Endothelial cell of umbilical vein (primary cell): ENCODE measurements around the gene TIAM1. TPM values are rescaled to one million over a fixed set of nuclear protein-coding genes. Genes with fewer than 3 reads are reported as not detected.

Experiments
- BruUV-seq: library from RNA; stranded (reverse); fragments of 400-500 nt; replicated peaks from 2 replicates; lab custom pipeline; 2021; lab: Mats Ljungman, UMichigan
- CTCF ChIA-PET: fragments of 300-600, 350-600 bp; sonication (Branson Sonifier 250); formaldehyde crosslinking; loops from one replicate; lab custom pipeline; 2021; ENCODE audit warnings: antibody characterized with exemption, inconsistent platforms; lab: Charles Lee
- POLR2A ChIA-PET: fragments of 300-600, 350-600 bp; sonication (Branson Sonifier 250); formaldehyde crosslinking; loops from one replicate; lab custom pipeline; 2021; ENCODE audit warnings: antibody characterized with exemption, inconsistent platforms; lab: Charles Lee
- DNase-seq: peaks from one replicate; pipeline ENCODE4 v3.0.0-alpha.2; 2011; ENCODE audit warnings: low read depth, low spot score
- FAIRE-seq: peaks from 2 replicates; lab custom pipeline; 2011; peaks lifted over from hg19 to GRCh38; lab: Jason Lieb, UNC
- H2AFZ ChIP-seq: 2 replicates; pipeline ENCODE4 v1.6.0; 2012; ENCODE audit warnings: low read depth, low read length, control low read depth, inconsistent platforms
- H3K27ac ChIP-seq: 2 replicates; pipeline ENCODE4 v1.5.1; 2011; ENCODE audit warnings: low read depth, mild to moderate bottlenecking, control low read depth, low read length, moderate library complexity; ENCODE audit not compliant: insufficient read depth
- H3K27me3 ChIP-seq, 2 experiments: 2 replicates each; pipeline versions ENCODE4 v1.6.0 to v1.6.1; 2011; ENCODE audit warnings: low read length in 2 of 2, mixed read lengths in 1 of 2; ENCODE audit not compliant: control insufficient read depth in 2 of 2, insufficient read depth in 2 of 2
- H3K36me3 ChIP-seq, 2 experiments: 2 replicates in 1 of 2; 3 replicates in 1 of 2; pipeline ENCODE4 v1.5.1; 2011; ENCODE audit warnings: low read length in 2 of 2, mild to moderate bottlenecking in 1 of 2, moderate library complexity in 1 of 2; ENCODE audit not compliant: control insufficient read depth in 2 of 2, insufficient read depth in 2 of 2; ENCODE audit errors: extremely low read depth in 1 of 2
- H3K4me1 ChIP-seq: 3 replicates; pipeline ENCODE4 v1.5.1; 2011; ENCODE audit warnings: mild to moderate bottlenecking, low read length; ENCODE audit not compliant: control insufficient read depth, insufficient read depth; ENCODE audit errors: extremely low read depth
- H3K4me2 ChIP-seq: 2 replicates; pipeline ENCODE4 v1.6.1; 2011; ENCODE audit warnings: low read length, control low read depth, mixed read lengths; ENCODE audit not compliant: insufficient read depth
- H3K4me3 ChIP-seq, 3 experiments: fragments of 200-600 bp in 1 of 3; sonication (generic), shearing (Covaris generic) in 1 of 3; replicated peaks in 1 of 3; 2 replicates each; pipeline ENCODE4 v1.5.1; 2011 to 2016; ENCODE audit warnings: control low read depth in 3 of 3, low read length in 3 of 3, mild to moderate bottlenecking in 2 of 3, inconsistent platforms in 1 of 3, low read depth in 1 of 3, moderate library complexity in 1 of 3; ENCODE audit not compliant: insufficient read depth in 1 of 3
- H3K79me2 ChIP-seq: 2 replicates; pipeline ENCODE4 v1.6.0; 2012; ENCODE audit warnings: low read length, inconsistent platforms; ENCODE audit not compliant: control insufficient read depth, insufficient read depth
- H3K9ac ChIP-seq: replicated peaks from 2 replicates; pipeline ENCODE3; 2011; ENCODE audit warnings: low read length, control low read depth; ENCODE audit not compliant: insufficient read depth; ENCODE audit errors: extremely low read depth
- H3K9me1 ChIP-seq: replicated peaks from 3 replicates; pipeline ENCODE4 v1.6.0; 2011; ENCODE audit warnings: mild to moderate bottlenecking, low read length; ENCODE audit not compliant: control insufficient read depth, insufficient read depth; ENCODE audit errors: extremely low read depth
- H3K9me3 ChIP-seq: replicated peaks from 2 replicates; pipeline ENCODE4 v1.5.1; 2012; ENCODE audit warnings: low read length, inconsistent platforms; ENCODE audit not compliant: control insufficient read depth, insufficient read depth
- H4K20me1 ChIP-seq: replicated peaks from 2 replicates; pipeline ENCODE3; 2011; ENCODE audit warnings: mild to moderate bottlenecking, low read length; ENCODE audit not compliant: control insufficient read depth, insufficient read depth; ENCODE audit errors: extremely low read depth
- EZH2 ChIP-seq: IDR thresholded peaks from 2 replicates; pipeline ENCODE4 v1.6.1; 2012; ENCODE audit warnings: borderline replicate concordance, low read depth, mild to moderate bottlenecking, moderate library complexity, low read length, inconsistent platforms; ENCODE audit not compliant: severe bottlenecking
- FOS ChIP-seq: IDR thresholded peaks from 2 replicates; pipeline ENCODE4 v1.6.1; 2011; ENCODE audit warnings: mild to moderate bottlenecking, low read length, moderate library complexity, borderline replicate concordance; ENCODE audit not compliant: insufficient read depth
- GATA2 ChIP-seq: IDR thresholded peaks from 2 replicates; pipeline ENCODE4 v1.7.0; 2011; ENCODE audit warnings: low read depth, mild to moderate bottlenecking, moderate library complexity, mixed read lengths, low read length; ENCODE audit not compliant: insufficient read length, insufficient read depth
- JUN ChIP-seq: IDR thresholded peaks from 2 replicates; pipeline ENCODE4 v1.6.1; 2011; ENCODE audit warnings: borderline replicate concordance, low read depth; ENCODE audit not compliant: insufficient read length, insufficient read depth
- MYC ChIP-seq: IDR thresholded peaks from one replicate; pipeline ENCODE4 v1.6.1; 2011; ENCODE audit warnings: mild to moderate bottlenecking, low read depth, low read length
- POLR2A ChIP-seq: IDR thresholded peaks from 2 replicates; pipeline ENCODE4 v1.6.1; 2012; ENCODE audit warnings: low read depth, mild to moderate bottlenecking, control low read depth, low read length
- POLR2AphosphoS5 ChIP-seq: IDR thresholded peaks from 2 replicates; pipeline ENCODE4 v1.6.1; 2012; ENCODE audit warnings: low read depth, mild to moderate bottlenecking, control low read depth, low read length, moderate library complexity; ENCODE audit not compliant: insufficient read depth
- dilution Hi-C: fragments of 300-500 bp; cut with MboI; formaldehyde crosslinking; loops from one replicate; pipeline ENCODE4 v1.15.0; 2019; ENCODE audit warnings: low sequenced_read_pairs; ENCODE audit not compliant: extremely low pct_ligation_motif_present
- intact Hi-C: fragments of 100-400 bp; cut with micrococcal nuclease; formaldehyde crosslinking; loops from one replicate; pipeline ENCODE4 v1.10.0; 2022
- polyA plus RNA-seq, 4 experiments: library from polyadenylated mRNA; depleted of rRNA in 3 of 4; stranded (reverse) in 3 of 4; unstranded in 1 of 4; fragments of >200 nt; gene quantifications; 2 replicates each; pipeline versions ENCODE4 v1.2.1 to v1.2.3, GENCODE V29; 2011 to 2012; ENCODE audit warnings: missing spikeins in 1 of 4
- total RNA-seq: library from RNA; stranded (reverse); gene quantifications from 2 replicates; pipeline ENCODE4 v1.2.3, GENCODE V29; 2021
- TF ChIP-seq, protein P1 (sequence below): IDR thresholded peaks from 2 replicates; pipeline ENCODE4 v1.6.1; 2011; ENCODE audit not compliant: insufficient read depth, insufficient read length
- TF ChIP-seq, protein P2 (sequence below), 2 donors: IDR thresholded peaks; 1 replicate in 1 of 2; 2 replicates in 1 of 2; pipeline ENCODE4 v1.5.1; 2011; ENCODE audit warnings: low read length in 2 of 2, mild to moderate bottlenecking in 2 of 2, moderate library complexity in 2 of 2, control low read depth in 1 of 2, inconsistent platforms in 1 of 2, low read depth in 1 of 2; ENCODE audit not compliant: insufficient read depth in 1 of 2; ENCODE audit errors: extremely low read depth in 1 of 2

TIAM1 gene
- total and polyA plus RNA-seq, 2 donors (not counting 3 experiments of a cell fraction or from before 2014, with no cell fraction given): 0.21 to 0.86 TPM

DNA sequence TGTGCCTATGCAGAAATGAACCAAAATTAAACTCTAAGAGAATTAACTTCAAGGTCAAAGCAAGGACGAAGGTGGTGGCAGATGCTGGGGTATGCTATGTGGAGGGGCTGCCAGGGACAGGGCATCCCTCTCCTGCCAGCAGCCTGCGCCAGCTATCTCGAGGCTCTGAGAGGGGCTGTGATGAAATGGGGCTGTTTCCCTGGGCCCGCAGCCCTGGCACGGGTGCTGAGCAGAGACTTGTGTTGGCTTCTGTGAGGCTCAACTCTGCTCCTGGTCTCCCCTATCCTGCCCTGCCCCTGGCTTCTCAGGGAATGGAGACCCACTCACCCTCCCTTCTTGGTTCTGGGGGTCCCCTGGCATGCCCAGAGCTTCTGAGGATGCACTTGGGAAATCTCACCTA is 41.9 kb upstream of the TIAM1 start:
- Histone ChIP-seq H3K4me1 (no peaks in the 10 kb centered on the region), H3K9me1 (no peaks in the 10 kb centered on the region), H2AFZ (no peak overlapping the region), H4K20me1 (no peaks in the 10 kb centered on the region), H3K4me3 (no peak overlapping the region), H3K27me3 (no peaks in the 10 kb centered on the region), H3K9ac (no peak overlapping the region), H3K27ac (no peak overlapping the region), H3K79me2 (no peaks in the 10 kb centered on the region), H3K9me3 (no peaks in the 10 kb centered on the region), H3K4me2 (no peak overlapping the region), H3K36me3 (no peaks in the 10 kb centered on the region)
- BruUV-seq: no TSS peak
- TF ChIP-seq GATA2 (no peak), POLR2A (no peak), EZH2 (no peak), MYC (no peak), FOS (no peak), POLR2AphosphoS5 (no peak), JUN (no peak)
- TF ChIP-seq, protein P1, sequence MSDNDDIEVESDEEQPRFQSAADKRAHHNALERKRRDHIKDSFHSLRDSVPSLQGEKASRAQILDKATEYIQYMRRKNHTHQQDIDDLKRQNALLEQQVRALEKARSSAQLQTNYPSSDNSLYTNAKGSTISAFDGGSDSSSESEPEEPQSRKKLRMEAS: no peak
- TF ChIP-seq, protein P2, sequence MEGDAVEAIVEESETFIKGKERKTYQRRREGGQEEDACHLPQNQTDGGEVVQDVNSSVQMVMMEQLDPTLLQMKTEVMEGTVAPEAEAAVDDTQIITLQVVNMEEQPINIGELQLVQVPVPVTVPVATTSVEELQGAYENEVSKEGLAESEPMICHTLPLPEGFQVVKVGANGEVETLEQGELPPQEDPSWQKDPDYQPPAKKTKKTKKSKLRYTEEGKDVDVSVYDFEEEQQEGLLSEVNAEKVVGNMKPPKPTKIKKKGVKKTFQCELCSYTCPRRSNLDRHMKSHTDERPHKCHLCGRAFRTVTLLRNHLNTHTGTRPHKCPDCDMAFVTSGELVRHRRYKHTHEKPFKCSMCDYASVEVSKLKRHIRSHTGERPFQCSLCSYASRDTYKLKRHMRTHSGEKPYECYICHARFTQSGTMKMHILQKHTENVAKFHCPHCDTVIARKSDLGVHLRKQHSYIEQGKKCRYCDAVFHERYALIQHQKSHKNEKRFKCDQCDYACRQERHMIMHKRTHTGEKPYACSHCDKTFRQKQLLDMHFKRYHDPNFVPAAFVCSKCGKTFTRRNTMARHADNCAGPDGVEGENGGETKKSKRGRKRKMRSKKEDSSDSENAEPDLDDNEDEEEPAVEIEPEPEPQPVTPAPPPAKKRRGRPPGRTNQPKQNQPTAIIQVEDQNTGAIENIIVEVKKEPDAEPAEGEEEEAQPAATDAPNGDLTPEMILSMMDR (IDR thresholded peaks at IDR 0.05; ENCODE audit: extremely low read depth in 1 of 2, insufficient read depth in 1 of 2, low read depth in 1 of 2, low read length in 2 of 2): no peak
- no peak for FAIRE-seq
- no peak for DNase-seq
- intact Hi-C loops: no loop called here
- ChIA-PET POLR2A (no interaction called here), CTCF (no interaction called here)
- dilution Hi-C loops: no loop called here
